HG03432 (cell line): ENCODE data around the gene GABRR2.
A peak's percentile ranks its signal among the peaks of the same experiment; 100 is the strongest.

ENCODE experiments used
- ATAC-seq: cut with Tn5 transposase; IDR thresholded peaks from one replicate; pipeline ENCODE4 v1.9.1; 2021; ENCODE audit warnings: mild to moderate bottlenecking, moderate library complexity; ENCODE audit not compliant: unreplicated experiment

GABRR2 gene

DNA sequence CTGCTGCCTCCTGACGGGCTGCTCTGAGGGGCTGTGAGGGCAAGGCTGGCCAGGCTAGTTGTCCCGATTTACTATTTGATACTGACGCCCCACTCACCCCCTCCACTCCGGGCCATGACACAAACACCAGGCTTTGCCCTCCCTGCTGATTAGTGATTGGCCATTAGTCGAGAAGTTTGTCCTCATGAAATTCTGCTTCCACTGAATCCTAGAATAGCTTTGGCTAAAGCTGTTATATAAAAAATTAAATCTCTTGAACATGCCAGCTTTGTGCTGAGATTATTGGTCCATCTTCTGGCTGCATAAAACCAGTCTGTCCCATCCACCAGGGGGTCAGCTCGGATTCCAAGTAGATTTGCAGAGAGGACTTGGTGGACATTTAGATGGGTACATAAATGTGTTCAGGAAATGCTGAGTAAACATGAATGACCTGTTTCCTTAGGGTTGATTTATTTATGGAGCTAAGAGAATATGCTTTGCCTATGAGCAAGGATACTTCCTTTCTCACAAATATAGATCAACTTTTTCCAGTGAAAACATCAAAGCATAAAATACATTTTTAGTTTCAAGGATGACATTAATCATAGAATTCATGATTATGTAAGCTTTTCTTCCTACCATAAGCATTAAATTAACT lies at the start of gene GABRR2:
GABRR2 (minus strand) TSS at position 51 of the 637 bp plus-strand sequence. CDS start 134 bp downstream, outside the sequence.
- no peak for ATAC-seq

DNA sequence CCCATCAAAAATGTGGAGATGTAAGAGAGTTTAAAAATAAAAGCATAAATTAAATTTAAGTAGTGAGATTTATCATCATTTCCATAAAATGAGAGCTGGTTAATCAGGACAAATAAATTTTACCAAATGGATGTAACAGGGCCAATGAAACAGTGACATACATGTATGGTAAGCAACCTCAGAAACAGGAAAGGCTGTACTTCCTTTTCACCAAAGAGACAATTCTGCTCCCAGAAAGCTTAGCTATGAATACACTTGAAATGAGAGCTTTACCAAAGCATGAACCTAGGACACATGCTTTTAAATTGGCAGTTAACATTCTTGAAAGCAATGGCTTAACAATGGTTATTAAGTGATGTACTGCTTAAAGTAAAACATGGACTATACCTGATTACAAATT lies 49.5 kb upstream of the GABRR2 start:
- ATAC-seq = no peak

DNA sequence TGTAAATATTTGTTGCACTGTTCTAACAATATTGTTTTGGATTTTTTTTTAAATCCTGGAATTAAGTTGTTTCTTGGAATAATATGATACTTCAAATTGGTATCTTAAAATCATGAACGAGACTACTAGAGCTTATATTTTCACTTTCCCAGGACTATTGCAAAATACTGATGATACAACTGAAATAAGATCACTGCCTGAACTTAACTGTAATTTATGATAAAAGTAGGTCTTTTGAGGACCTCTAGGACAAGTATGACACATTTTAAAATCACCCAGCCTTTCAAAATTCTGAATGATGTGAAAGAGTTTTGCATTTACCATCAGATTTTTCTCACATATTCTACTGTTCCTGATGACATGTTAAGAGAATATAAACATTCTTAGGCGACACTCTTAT lies 46.1 kb upstream of the GABRR2 start:
- ATAC-seq = no peak

GRCh38 chr6:89360415-89360999 lies 45.4 kb upstream of the GABRR2 start:
- ATAC-seq = peak; percentile 59

- ATAC-seq = no peak
Observed at GRCh38 chr6:89359561-89359960, 44.5 kb upstream of the GABRR2 start.

GRCh38 chr6:89357390-89357789 lies 42.3 kb upstream of the GABRR2 start:
- ATAC-seq = peak; percentile 57

DNA sequence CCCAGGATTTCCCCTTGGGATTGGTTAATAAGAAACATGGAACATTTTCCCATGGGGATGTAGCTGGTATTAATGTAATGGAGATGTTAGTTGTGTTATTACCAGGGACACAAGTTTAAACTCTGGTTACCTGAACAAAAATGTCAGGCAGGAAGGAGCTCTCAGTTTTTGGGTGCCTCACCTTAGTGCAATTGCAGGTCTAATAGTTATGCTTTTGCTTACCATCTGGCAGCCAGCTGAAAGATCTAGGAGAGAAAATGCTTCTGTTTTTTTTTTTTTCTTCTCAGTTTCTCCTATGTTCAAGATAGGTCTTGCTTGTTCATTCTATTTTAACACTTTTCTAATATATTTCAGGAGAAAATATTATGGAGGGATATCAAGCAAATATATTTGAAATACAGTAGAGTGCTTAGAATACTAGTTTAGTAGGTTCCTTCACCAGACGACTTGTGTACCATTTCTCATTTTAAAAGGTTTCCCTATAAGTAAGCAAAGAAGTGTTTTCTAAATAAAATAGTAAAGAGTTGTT lies 41.6 kb upstream of the GABRR2 start:
- no peak for ATAC-seq

GRCh38 chr6:89355511-89356194 lies 40.6 kb upstream of the GABRR2 start:
- no peak for ATAC-seq

DNA sequence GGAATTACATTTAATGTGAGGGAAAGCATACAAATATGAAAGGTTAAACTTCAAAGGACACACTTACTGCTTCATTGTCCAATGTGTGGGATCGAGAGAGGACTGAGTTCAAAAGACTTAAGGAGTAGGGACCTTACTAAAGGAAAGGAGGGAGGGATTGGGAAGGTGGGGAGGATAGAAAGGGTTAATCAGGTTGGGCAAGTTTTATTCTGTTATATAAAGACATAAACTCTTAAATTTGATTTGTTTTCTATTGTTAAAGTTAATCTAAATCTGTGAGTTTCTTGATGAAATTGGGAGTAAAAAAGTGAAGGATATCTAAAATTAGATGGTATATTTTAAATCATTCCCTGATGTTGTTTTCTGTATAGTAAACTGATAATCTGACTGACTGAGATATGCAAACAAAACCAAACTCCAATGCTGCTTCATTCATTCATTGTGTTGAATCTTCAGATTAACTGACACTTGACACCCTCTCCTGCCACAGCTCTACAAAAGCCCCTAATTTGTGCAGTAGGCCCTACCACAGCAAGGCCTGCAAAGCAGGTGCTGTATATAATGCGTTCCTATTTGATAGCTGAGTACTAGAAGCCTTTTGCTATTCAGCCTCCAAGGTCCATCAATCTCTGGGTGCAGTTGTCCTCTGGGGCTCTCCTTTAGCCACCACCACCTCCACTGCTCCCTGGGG lies 38.7 kb upstream of the GABRR2 start:
- ATAC-seq = no peak

GRCh38 chr6:89353118-89353556 lies 38.0 kb upstream of the GABRR2 start:
- no peak for ATAC-seq

DNA sequence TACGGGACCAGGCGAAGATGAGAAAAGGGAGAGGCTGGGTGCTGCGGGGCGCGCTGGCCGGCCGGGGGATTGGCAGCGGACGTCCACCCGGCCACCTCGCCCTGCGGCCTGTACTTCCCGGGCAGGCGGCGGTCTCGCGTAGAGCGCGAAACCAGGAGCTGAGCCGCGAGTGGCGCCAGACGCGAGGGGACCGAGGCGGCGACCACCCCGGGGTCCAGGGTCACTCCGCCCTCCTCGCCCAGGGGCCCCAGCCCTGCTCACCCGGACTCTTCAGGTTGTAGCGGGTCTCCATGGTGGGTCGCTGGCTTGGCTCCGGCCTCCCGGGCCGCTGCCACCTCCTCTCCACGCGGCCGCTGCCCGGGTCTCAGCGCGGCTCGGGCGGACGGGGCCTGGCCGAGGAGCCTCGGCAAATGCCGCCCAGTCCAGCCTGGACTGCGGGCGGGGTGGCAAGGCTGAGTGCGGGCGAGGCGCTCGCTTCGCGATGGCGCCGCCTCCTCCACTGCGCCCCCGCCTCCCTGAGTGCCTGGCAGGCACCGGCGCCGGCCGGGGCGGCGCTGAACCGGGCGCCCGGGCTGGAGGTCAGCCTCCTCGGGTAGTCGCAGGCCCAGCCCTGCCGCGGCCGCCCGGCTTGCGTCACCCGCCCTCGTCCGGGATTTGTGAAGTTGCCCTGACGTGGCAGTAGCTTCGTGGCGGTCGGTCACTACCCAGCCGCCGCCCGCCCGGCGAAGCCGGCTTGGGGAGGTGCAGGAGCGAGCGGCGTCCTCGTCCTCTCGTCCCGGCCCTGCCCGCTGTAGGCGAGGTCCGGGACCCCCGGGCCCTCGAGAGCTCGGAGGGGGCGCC lies 37.4 kb upstream of the GABRR2 start, which contains the start of gene UBE2J1:
UBE2J1 (minus strand) TSS at position 445 of the 840 bp plus-strand sequence; CDS start at position 292, 153 bp downstream.
- ATAC-seq = peak; percentile 54

DNA sequence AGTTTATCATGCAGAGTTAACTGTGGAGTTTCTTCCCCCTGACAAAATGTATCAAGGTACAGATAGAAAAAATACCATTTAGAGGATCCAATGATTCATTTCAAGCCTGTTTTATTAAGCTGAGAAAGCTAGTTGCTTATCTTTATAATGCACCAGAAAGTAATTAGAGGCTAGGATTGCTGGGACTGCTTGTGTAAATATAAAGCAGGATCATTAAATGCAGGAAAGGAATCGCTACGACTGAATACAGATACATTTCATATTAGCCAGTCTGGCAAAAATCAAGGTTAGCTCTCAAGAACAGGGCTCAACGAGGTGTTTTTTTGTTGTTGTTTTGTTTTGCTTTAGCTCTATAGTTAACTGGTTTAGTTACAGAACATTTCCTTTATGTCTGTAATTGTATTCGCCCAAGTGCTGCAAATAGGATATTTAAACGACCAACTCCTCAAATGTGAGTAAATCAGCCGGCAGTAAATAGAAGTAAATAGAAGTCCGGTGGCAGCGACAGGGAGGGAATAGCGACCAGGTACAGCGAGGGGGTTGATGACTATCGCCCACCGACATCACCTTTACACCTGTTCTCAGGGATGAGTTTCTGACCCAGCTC lies 36.7 kb upstream of the GABRR2 start:
- no peak for ATAC-seq

- ATAC-seq = peak; percentile 34
Observed at GRCh38 chr6:89350281-89350966, 35.3 kb upstream of the GABRR2 start.

DNA sequence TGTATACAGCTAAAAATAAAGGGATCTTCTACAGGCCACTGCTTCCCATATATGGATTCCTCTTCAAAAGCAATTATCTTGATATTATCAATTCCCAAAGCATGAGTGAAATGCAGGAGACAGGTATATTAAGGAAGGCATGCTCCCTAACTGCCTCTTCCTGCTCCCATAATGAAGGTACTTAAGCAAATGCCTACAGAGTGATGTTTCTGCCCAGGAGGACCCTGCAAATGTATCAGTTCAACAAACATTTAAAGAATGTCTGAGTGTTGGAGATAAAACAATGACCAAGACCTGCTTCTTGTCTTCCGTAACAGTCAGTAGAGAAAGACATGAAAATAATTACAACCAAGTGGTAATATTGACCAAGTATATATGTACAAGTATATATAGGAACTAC lies 33.3 kb upstream of the GABRR2 start:
- ATAC-seq = no peak

- ATAC-seq = no peak
Observed at GRCh38 chr6:89347825-89348224, 32.7 kb upstream of the GABRR2 start.

- no peak for ATAC-seq
Observed at GRCh38 chr6:89346433-89346832, 31.3 kb upstream of the GABRR2 start.

DNA sequence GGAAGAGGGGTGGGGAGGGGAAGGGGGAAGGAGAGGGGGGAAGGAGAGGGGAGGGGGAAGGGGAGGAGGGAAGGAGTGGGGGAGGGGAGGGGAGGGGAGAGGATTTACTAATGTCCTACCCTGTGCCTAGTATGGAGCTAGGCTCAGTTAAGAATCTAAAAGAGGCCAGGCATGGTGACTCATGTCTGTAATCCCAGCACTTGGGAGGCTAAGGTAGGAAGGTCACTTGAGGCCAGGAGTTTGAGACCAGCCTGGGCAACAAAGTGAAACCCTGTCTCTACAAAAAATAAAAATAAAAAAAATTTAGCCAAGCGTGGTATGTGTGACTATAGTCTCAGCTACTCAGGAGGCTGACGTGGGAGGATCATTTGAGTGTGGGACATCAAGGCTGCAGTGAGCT lies 24.5 kb upstream of the GABRR2 start:
- no peak for ATAC-seq

- ATAC-seq = no peak
Observed at GRCh38 chr6:89335164-89335563, 20.1 kb upstream of the GABRR2 start.

- ATAC-seq = no peak
Observed at GRCh38 chr6:89330910-89331309, 15.8 kb upstream of the GABRR2 start.
